H4 (cell line): ENCODE data around the gene MRPS21. TPM values are rescaled to one million over a fixed set of nuclear protein-coding genes. Genes with fewer than 3 reads are reported as not detected.
A peak's percentile ranks its signal among the peaks of the same experiment; 100 is the strongest.

Experiments used
- DNase-seq: peaks from one replicate; pipeline ENCODE4 v3.0.0-alpha.2; 2015; ENCODE audit warnings: low spot score
- total RNA-seq: library from RNA; depleted of rRNA; stranded (reverse); fragments of >200 nt; shearing (Covaris generic); gene quantifications from 2 replicates; pipeline ENCODE4 v1.2.3, GENCODE V29; 2014; rRNA removed

Gene MRPS21
- 28.2 and 36.6 TPM in 2 replicates for total RNA-seq

GRCh38 chr1:150293433-150294253 lies at the start of gene MRPS21:
MRPS21 (plus strand) TSS chr1:150293861; CDS start chr1:150294367, 506 bp downstream.
- peak; percentile 85 for DNase-seq

DNA sequence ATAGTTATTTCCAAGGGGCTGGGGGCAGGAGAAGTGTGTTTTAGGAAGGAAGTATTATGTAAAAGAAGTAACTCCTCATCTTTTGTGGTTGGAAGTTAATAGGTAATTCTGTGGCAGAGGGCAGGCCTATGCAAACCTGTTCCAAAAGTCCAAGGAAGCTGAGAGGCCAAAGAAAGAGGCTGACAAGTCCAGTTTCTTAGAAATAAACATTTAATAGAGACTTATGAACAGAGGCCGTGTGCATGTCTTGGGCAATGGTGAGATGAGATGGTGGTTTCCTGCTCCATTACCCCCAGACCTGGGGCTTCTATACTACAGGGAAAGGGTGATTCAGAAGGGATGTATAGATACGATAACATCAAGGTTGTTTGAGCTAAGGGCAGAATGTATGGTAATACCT lies 43.7 kb upstream of the MRPS21 start:
- no peak for DNase-seq

DNA sequence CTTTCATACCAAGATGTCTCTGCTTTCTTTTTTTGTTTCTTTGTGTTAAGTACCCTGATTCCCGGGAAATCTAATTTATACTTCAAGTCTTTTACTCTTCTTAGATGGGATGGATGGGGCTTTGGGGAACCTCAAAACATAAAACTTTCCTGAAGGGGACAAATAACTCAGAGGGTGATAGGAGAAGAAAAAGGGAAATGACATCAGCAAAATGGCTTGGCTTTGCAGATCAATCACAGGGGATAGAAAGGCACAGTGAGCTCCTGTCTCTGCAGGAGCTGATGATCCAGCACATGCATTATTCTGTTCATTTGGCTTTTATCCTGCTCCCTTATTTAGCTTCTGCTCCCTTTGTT lies 37.5 kb upstream of the MRPS21 start:
- no peak for DNase-seq

DNA sequence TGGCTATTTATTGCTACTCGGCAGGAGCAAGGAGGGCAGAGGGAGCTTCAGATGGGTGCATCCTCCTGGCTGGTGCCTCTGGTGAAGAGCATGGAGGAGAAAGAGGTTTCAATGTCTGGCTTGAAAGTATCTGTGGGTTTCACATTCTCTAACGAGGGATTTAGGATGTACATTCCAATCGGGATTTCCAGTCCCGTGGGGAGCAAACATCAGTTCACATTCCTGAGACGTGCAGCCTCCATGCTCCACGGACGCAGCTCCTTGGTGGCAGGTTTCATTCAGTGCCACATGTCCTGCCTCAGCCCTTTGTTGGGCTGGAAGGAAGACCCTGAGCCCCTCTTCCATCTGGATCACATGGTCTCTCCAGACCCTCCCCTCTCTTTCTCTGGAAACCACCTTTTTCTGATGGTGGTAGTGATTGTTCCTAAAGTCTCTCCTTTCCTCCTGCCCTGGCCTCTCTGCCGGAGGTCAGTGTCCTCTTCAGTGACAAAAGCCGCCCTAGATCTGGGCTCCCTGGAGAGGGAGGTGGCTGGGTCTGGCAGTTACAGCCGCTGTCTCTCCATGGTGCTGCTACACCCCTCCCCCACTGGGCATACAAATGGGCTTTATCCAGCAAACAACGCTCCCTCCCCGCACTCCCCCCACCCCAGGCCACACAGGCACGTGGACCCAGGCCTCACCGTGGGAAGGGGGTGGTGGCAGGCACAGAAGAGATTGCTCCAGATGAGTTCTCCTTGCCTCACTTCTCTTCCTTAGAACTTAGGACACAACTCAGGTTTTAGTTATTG lies 36.9 kb upstream of the MRPS21 start:
- DNase-seq = no peak

DNA sequence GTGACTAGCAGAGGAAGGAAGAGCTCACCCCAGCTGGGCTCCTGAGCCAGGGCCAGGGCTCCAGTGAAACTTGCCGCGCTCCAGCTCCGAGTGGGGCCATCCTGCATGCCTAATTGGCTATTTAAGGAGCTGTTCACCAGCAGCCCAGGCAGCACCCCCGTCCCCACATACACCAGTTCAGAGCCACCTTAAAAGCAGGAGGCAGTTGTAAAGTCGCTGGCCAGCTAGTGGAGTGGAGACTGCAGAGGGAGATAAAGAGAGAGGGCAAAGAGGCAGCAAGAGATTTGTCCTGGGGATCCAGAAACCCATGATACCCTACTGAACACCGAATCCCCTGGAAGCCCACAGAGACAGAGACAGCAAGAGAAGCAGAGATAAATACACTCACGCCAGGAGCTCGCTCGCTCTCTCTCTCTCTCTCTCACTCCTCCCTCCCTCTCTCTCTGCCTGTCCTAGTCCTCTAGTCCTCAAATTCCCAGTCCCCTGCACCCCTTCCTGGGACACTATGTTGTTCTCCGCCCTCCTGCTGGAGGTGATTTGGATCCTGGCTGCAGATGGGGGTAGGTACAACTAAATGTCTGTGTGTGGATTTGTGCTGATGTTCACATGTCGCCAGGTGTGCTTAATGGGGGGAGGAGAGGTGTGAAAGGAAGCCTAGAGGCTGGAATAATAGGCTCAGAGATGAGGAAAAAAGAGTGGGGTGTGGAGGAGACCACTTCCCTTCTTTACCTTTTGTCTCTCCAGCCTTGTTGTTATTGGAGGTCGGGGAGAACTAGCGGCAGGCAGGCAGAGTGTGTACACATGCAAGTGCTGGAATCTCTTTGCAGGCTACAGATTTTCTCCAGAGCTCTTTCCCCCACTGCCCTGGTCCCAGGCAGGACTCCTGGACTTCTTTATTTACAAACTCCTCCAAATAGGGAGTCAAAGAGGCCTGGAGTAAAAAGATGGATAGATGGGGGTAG lies 35.8 kb upstream of the MRPS21 start, which contains the start of gene CA14:
CA14 (plus strand) TSS at position 151 of the 962 bp plus-strand sequence; CDS start at position 506, 355 bp downstream.
- DNase-seq = no peak

DNA sequence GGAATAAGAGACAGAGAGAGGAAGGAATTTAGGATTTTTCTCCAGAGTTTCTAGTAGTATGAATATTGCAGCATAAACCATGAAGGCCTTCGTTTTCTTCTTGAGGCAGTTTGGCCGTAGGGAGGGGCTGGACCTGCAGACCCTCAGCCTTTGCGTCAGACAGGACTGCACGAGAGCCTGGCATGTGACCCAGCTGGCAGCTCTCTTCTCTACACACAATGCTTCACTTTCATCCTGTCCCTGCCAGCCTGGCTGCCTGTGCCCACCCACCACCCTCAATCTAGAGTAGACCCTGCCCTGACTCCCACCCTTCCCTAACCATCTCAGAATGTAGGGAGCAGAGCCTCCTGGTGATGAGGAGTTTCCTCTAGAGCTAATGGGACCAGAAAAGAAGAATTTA lies 34.4 kb upstream of the MRPS21 start:
- DNase-seq = no peak

DNA sequence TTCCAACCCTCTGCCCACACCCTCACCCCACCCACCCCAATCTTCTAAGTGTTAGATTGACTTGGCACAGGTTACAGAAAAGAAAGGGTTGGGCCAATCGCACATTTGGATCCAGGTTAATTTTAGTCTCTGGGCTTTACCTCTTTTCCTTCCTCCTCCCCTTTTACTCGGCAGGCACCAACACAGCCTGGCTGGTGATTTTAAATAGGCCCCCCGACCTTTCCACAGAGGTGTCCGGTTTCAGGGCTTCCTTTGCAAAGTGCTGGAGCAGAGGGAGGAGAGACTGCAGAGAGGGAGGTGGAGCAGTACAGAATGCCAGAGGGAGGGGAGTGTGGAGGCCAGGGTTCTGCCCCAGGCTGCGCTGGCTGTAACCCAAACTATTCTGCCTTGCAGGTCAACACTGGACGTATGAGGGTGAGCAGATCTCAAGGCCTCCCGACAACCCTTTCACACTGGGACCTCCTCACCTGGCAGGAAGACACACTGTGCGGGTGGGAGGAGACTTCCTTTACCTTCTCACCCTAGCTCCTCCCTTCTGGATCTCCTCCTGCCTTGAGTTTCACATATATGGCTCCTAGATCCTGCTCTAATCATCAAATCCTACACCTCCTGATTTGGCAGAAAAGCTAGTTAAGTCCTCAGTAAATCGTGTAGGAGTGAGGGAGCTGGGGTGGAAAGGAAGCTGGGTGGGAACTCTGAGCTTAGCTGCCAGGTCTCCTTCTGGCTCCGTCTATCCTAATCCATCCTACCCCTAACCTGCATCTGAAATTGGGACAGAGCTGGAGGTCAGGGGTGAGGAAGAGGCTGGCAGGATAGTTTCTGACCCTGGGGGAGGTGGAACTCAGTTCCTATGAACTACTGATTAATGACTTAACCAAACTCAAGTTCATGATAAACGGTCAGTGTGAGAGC lies 33.6 kb upstream of the MRPS21 start:
- DNase-seq = peak; percentile 47

DNA sequence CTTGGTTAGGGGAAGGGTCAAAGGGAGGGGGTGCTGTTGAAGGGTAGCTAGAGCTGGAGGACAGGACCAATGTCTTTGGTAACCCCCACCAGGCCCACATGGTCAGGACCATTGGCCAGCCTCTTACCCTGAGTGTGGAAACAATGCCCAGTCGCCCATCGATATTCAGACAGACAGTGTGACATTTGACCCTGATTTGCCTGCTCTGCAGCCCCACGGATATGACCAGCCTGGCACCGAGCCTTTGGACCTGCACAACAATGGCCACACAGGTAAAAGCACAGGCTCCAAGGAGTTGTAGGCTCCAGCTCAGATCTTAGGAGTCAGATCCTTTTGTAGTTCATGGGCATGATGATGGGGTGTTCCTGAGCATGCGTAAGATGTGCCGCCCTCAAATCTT lies 32.3 kb upstream of the MRPS21 start:
- DNase-seq = no peak

GRCh38 chr1:150262388-150263320 lies 31.0 kb upstream of the MRPS21 start:
- DNase-seq = no peak

- no peak for DNase-seq
Observed at GRCh38 chr1:150263549-150263948, 30.1 kb upstream of the MRPS21 start.

- DNase-seq = no peak
Observed at GRCh38 chr1:150267896-150268295, 25.8 kb upstream of the MRPS21 start.

DNA sequence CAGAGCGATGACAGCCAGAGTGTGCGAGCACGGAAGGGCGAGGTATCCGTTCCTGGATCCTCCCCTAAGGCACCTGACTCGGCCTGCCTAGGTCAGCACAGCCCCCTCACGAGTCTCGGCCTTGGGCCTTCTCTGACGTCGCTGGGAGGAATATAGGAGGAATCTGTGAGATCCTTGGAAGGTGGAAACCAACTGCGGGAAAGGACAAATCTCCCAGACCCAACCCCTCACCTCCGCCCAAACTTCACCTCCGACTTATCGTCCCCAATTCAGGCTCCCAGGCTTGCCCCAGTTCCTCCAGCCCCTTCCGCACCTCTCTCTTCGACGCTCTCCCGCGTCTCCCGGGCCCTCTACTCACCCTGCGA lies 25.3 kb upstream of the MRPS21 start:
- DNase-seq = no peak

- peak; percentile 94 for DNase-seq
Observed at GRCh38 chr1:150268705-150269403, 24.8 kb upstream of the MRPS21 start, which contains the start of gene APH1A. APH1A (minus strand) TSS chr1:150269016; CDS start chr1:150268810, 206 bp downstream.

DNA sequence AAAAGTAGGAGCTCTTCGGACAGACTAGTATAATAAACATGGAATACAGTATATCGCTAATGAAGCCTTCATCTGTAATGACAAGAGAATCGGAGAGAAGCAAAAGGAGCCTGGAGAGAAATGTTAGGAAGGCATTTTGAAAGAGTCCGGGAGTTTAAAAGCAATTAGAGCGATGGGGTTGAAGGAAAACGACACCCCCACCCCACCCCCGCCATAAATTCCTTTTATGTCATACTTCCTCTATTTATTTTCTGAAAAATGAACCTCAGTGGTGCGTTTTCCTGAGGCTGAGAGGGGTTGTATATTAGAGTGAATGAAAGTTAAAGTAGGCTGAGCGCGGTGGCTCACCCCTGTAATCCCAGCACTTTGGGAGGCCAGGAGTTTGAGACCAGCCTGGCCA lies 24.2 kb upstream of the MRPS21 start:
- DNase-seq = no peak

GRCh38 chr1:150271291-150271959 lies 22.2 kb upstream of the MRPS21 start:
- DNase-seq = no peak

GRCh38 chr1:150273311-150273710 lies 20.4 kb upstream of the MRPS21 start:
- no peak for DNase-seq

GRCh38 chr1:150280138-150280707 lies 13.4 kb upstream of the MRPS21 start:
- no peak for DNase-seq

- peak; percentile 56 for DNase-seq
Observed at GRCh38 chr1:150281221-150281757, 12.4 kb upstream of the MRPS21 start.
